Loucy (cell line): ENCODE measurements around the gene PVALEF.

Experiments used
- CTCF ChIP-seq: fragments of 200-600 bp; sonication (generic); conservative IDR thresholded peaks from 2 replicates; pipeline ENCODE4 v1.5.1; 2014; ENCODE audit warnings: mild to moderate bottlenecking, antibody characterized with exemption, low read length
- EZH2phosphoT487 ChIP-seq: fragments of 200-600 bp; IDR thresholded peaks from 2 replicates; pipeline ENCODE4 v1.6.1; 2018; ENCODE audit warnings: antibody characterized with exemption, mild to moderate bottlenecking, moderate library complexity, borderline replicate concordance

- TF ChIP-seq EZH2phosphoT487 (no peak), CTCF (no peak)
These were observed 699 bp upstream of the PVALEF start for GRCh38 chr17:81164371-81165245.
